PC-9 (cell line): ENCODE measurements around the gene DCUN1D1. TPM values are rescaled to one million over a fixed set of nuclear protein-coding genes. Genes with fewer than 3 reads are reported as not detected.
A peak's percentile ranks its signal among the peaks of the same experiment; 100 is the strongest.

ENCODE experiments used
- BruUV-seq: library from RNA; stranded (reverse); fragments of 400-500 nt; replicated peaks from 2 replicates; lab custom pipeline; 2021; lab: Mats Ljungman, UMichigan
- CTCF ChIA-PET: fragments of 300-600 bp; sonication (Branson Sonifier 250); formaldehyde crosslinking; loops from one replicate; lab custom pipeline; 2022; ENCODE audit warnings: antibody characterized with exemption; lab: Charles Lee
- POLR2A ChIA-PET: fragments of 300-600 bp; sonication (Branson Sonifier 250); formaldehyde crosslinking; loops from one replicate; lab custom pipeline; 2022; ENCODE audit warnings: antibody characterized with exemption; ENCODE audit not compliant: unreplicated experiment; lab: Charles Lee
- DNase-seq, 2 experiments: peaks; one replicate each; pipeline versions ENCODE4 v3.0.0 to v3.0.0-alpha.2; 2015 to 2022; ENCODE audit warnings: mixed read lengths in 1 of 2
- H2AFZ ChIP-seq: fragments of 200-600 bp; sonication (generic); 2 replicates; pipeline ENCODE4 v1.8.1; 2017; ENCODE audit warnings: antibody characterized with exemption
- H3F3A ChIP-seq: fragments of 200-600 bp; sonication (generic); 2 replicates; pipeline ENCODE4 v1.8.1; 2017; ENCODE audit warnings: antibody characterized with exemption, mild to moderate bottlenecking, low read depth; ENCODE audit not compliant: insufficient read depth
- H3K27ac ChIP-seq: fragments of 200-600 bp; sonication (generic); 2 replicates; pipeline ENCODE4 v1.6.1; 2016; ENCODE audit warnings: mixed run types
- H3K27me3 ChIP-seq: fragments of 200-600 bp; sonication (generic); 2 replicates; pipeline ENCODE4 v1.6.1; 2016; ENCODE audit warnings: low read depth, mixed run types; ENCODE audit not compliant: insufficient read depth
- H3K36me3 ChIP-seq: fragments of 200-600 bp; sonication (generic); 2 replicates; pipeline ENCODE4 v1.6.1; 2016; ENCODE audit warnings: low read depth, mixed run types
- H3K4me1 ChIP-seq: fragments of 200-600 bp; sonication (generic); replicated peaks from 2 replicates; pipeline ENCODE4 v1.6.1; 2016; ENCODE audit warnings: mixed run types; ENCODE audit not compliant: insufficient read depth
- H3K4me2 ChIP-seq: fragments of 200-600 bp; sonication (generic); 2 replicates; pipeline ENCODE4 v1.6.1; 2017; ENCODE audit warnings: mixed run types
- H3K4me3 ChIP-seq: fragments of 200-600 bp; sonication (generic); 2 replicates; pipeline ENCODE4 v1.6.1; 2016; ENCODE audit warnings: mixed run types
- H3K79me2 ChIP-seq: fragments of 200-600 bp; sonication (generic); 2 replicates; pipeline ENCODE4 v1.6.1; 2017; ENCODE audit warnings: low read depth, mixed run types
- H3K9me2 ChIP-seq: fragments of 200-600 bp; sonication (generic); 2 replicates; pipeline ENCODE4 v1.8.1; 2017; ENCODE audit warnings: mild to moderate bottlenecking; ENCODE audit not compliant: insufficient read depth
- H3K9me3 ChIP-seq: fragments of 200-600 bp; sonication (generic); 2 replicates; pipeline ENCODE4 v1.8.1; 2016; ENCODE audit warnings: low read depth; ENCODE audit not compliant: insufficient read depth
- H4K20me1 ChIP-seq: fragments of 200-600 bp; sonication (generic); 2 replicates; pipeline ENCODE4 v1.8.1; 2017; ENCODE audit not compliant: insufficient read depth
- CTCF ChIP-seq: fragments of 200-600 bp; sonication (generic); conservative IDR thresholded peaks from 2 replicates; pipeline ENCODE4 v1.6.1; 2017; ENCODE audit warnings: mixed run types, antibody characterized with exemption, mild to moderate bottlenecking, moderate library complexity
- EZH2 ChIP-seq: fragments of 200-600 bp; sonication (generic); IDR thresholded peaks from 2 replicates; pipeline ENCODE4 v1.8.0; 2017; ENCODE audit warnings: antibody characterized with exemption, low read depth
- intact Hi-C: fragments of 100-400 bp; cut with micrococcal nuclease; formaldehyde crosslinking; loops from one replicate; pipeline ENCODE4 v1.10.0; 2022; ENCODE audit not compliant: unreplicated experiment
- total RNA-seq: library from RNA; stranded (reverse); gene quantifications from 2 replicates; pipeline ENCODE4 v1.2.3, GENCODE V29; 2021

The DCUN1D1 gene
- total RNA-seq, 1 experiment from 2014 or later = 93.5 TPM

- BruUV-seq = no TSS peak
- Histone ChIP-seq H3K27ac (no peak overlapping the region; the same call in 1 of the 2 replicates), H3K9me2 (no peaks in the 10 kb centered on the region), H3K36me3 (no peaks in the 10 kb centered on the region), H2AFZ (no peak overlapping the region), H3K4me3 (no peak overlapping the region), H3K79me2 (peaks cover 96% of the 10 kb centered on the region), H3K4me2 (no peak overlapping the region), H4K20me1 (peaks cover 13% of the 10 kb centered on the region; the same call in 1 of the 2 replicates), H3F3A (peaks cover 19% of the 10 kb centered on the region; the same call in 1 of the 2 replicates), H3K27me3 (no peaks in the 10 kb centered on the region), H3K9me3 (no peaks in the 10 kb centered on the region), H3K4me1 (peaks cover 32% of the 10 kb centered on the region)
- intact Hi-C loops = no loop called here
- ChIA-PET POLR2A (interaction anchor here (0.5 to 0.6 kb wide), 4 partner anchors 12 to 1420 kb away, joined by 4 to 12 read pairs (median 6); no protein-coding TSS in a partner anchor), CTCF (interaction anchor here (0.6 kb wide), 1 partner anchor 10 kb away, joined by 7 read pairs; no protein-coding TSS in a partner anchor)
- no peak for TF ChIP-seq CTCF
- no peak for TF ChIP-seq EZH2
- no peak for DNase-seq
Measured at GRCh38 chr3:182971637-182972036, 8.7 kb downstream of the DCUN1D1 start.

- Histone ChIP-seq H3K27me3 (no peaks in the 10 kb centered on the region), H3K27ac (peak overlapping the region; percentile 7), H3F3A (peaks cover 19% of the 10 kb centered on the region; the same call in 1 of the 2 replicates), H3K9me2 (no peaks in the 10 kb centered on the region), H2AFZ (no peak overlapping the region), H3K79me2 (peaks cover 96% of the 10 kb centered on the region), H3K36me3 (no peaks in the 10 kb centered on the region), H3K4me3 (no peak overlapping the region), H3K4me2 (no peak overlapping the region), H4K20me1 (peaks cover 7% of the 10 kb centered on the region; the same call in 1 of the 2 replicates), H3K4me1 (peaks cover 32% of the 10 kb centered on the region), H3K9me3 (no peaks in the 10 kb centered on the region)
- CTCF ChIA-PET = interaction anchor here (0.7 to 0.8 kb wide), 2 partner anchors 674 to 1504 kb away, joined by 3 to 4 read pairs; no protein-coding TSS in a partner anchor
- no peak for TF ChIP-seq EZH2
- TF ChIP-seq CTCF = no peak
- peak in 1 of 2 experiments; percentile 57 for DNase-seq
- BruUV-seq = no TSS peak
- POLR2A ChIA-PET = interaction anchor here (0.5 to 0.6 kb wide), 2 partner anchors 12 to 231 kb away, joined by 4 to 8 read pairs; no protein-coding TSS in a partner anchor
- intact Hi-C loops = no loop called here
Measured at GRCh38 chr3:182970811-182971418, 9.4 kb downstream of the DCUN1D1 start.

- TF ChIP-seq EZH2 (no peak), CTCF (no peak)
- Histone ChIP-seq H3K27me3 (no peaks in the 10 kb centered on the region), H3K9me3 (no peaks in the 10 kb centered on the region), H3K27ac (peak overlapping the region; percentile 70), H3K9me2 (no peaks in the 10 kb centered on the region), H4K20me1 (peaks cover 7% of the 10 kb centered on the region; the same call in 1 of the 2 replicates), H3K36me3 (no peaks in the 10 kb centered on the region), H3F3A (peaks cover 18% of the 10 kb centered on the region; the same call in 1 of the 2 replicates), H3K79me2 (peaks cover 95% of the 10 kb centered on the region), H2AFZ (no peak overlapping the region), H3K4me3 (no peak overlapping the region), H3K4me2 (peak overlapping the region; percentile 4), H3K4me1 (peaks cover 32% of the 10 kb centered on the region)
- DNase-seq = no peak
- BruUV-seq = no TSS peak
- ChIA-PET CTCF (no interaction called here), POLR2A (interaction anchor here (0.6 kb wide), 1 partner anchor 12 kb away, joined by 3 read pairs; no protein-coding TSS in a partner anchor)
- intact Hi-C loops = no loop called here
Measured at GRCh38 chr3:182969853-182970252, 10.5 kb downstream of the DCUN1D1 start.
